Adrenal gland (tissue), 5 donors: ENCODE data around the gene ZNF101.

Source experiments
- CTCF ChIP-seq, 6 experiments: fragments of 450-650 bp in 4 of 6; fragments of 200-600 bp in 2 of 6; sonication (generic) in 1 of 6; IDR thresholded peaks; 1 replicate in 5 of 6; 2 replicates in 1 of 6; pipeline versions ENCODE4 v1.5.1 to v1.8.0; 2016 to 2021; ENCODE audit warnings: antibody characterized with exemption in 6 of 6, mild to moderate bottlenecking in 2 of 6, moderate library complexity in 1 of 6
- POLR2A ChIP-seq, 2 donors: fragments of 450-650 bp; IDR thresholded peaks; one replicate each; pipeline ENCODE4 v1.6.1; 2017; ENCODE audit warnings: antibody characterized with exemption in 2 of 2, mild to moderate bottlenecking in 2 of 2, moderate library complexity in 1 of 2
- donor health status: DM: no; HTN: no; CAD: no.

- TF ChIP-seq POLR2A (IDR thresholded peaks at IDR 0.05) (no peak), CTCF (IDR thresholded peaks at IDR 0.05) (no peak)
These were observed 1.5 kb downstream of the ZNF101 start for GRCh38 chr19:19670070-19670551.
